GM18499 (cell line): Measurements from ENCODE around the gene RGS6.

Experiments used
- ATAC-seq: cut with Tn5 transposase; IDR thresholded peaks from one replicate; pipeline ENCODE4 v1.9.1; 2021; ENCODE audit warnings: moderate number of reproducible peaks; ENCODE audit not compliant: insufficient read depth, unreplicated experiment

Gene RGS6

GRCh38 chr14:71942904-71943694 lies 10.9 kb downstream of the RGS6 start:
- ATAC-seq: no peak

- no peak for ATAC-seq
Measured at GRCh38 chr14:71943695-71944018, 11.4 kb downstream of the RGS6 start.

DNA sequence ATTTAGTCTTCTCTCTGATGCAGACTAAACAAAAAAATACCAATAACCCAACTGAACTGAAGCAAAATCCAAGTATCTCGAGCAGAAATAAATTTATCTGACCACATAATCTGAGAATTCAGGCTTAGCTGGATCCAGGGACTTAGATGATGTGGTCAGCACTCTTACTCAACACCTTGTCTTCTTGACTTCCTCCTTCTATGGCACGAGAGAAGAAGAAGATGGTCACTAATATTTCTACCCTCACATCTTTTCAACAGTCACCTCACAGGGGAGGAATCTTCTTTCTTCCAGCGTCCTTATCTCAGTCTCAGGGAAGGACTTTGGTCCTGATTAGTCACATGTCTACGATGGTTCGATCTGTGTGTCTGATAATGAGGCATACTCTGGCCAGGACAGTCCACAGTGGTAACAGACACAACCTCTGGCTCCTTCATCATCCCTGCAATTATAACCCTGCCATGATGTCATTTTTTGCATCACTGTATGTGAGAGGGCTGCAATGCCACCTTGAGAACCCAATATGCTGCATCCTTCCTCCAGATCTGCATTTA lies 15.8 kb downstream of the RGS6 start:
- ATAC-seq: no peak

GRCh38 chr14:71952381-71953363 lies 20.4 kb downstream of the RGS6 start:
- ATAC-seq: no peak

- ATAC-seq: peak; percentile 70
Measured at GRCh38 chr14:71956920-71957563, 24.8 kb downstream of the RGS6 start.

- no peak for ATAC-seq
Measured at GRCh38 chr14:71959055-71959454, 26.8 kb downstream of the RGS6 start.

DNA sequence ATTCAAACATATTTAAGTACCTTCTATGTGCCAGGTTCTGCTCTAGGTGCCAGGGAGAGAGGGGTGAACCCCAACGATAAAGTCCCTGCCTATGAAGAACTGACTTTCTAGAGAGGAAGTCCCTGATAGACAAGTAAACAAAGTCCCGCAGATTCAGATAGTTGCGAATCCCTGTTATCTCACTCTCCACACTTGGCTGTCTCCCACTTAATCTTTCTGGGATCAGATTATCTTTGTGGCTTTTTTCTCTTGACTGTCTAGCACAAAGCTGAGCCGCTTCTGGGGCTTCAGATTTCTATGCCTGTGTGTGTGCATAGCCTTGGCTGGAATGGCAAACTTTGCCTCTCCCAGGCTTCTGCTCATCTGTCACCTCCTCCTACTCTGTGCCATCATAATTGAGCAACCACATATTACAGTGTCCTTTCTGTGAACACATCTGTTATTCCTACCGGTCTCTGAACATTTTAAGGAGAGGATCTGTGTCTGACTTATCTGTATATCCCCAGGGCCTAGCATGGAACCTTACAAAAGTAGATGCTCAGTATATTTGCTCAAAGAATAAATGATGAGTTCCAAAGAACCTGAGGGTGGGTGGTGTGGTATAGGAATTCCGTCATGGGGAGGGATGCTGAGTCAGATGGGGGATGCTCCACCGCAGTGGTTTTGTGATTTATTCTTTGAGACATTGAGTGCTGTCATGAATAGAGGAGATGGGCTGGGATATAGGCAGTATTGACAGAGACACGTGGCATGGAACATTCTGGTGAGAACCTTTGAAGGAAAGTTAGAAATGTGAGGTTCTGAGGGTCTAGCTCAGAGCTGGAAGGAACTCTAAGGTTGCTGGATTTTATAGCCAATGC lies 28.5 kb downstream of the RGS6 start:
- ATAC-seq: no peak

DNA sequence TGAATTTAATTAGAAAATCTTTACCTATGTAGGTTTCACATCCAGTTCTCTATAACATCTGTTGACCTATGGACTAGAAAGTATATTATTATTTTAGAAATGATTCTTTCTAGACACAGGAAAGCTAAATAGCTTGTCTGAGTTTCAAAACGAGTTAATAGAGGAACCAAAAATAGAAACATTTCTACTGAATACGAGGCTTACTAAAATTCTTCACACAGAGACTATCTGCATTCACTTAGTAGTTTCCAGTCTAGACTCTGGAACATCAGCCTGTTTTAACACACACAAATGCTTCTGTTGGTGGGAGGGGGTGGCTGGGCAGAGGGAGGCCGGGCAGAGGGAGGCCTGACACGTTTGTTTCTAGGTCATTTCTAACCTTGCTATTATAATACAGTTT lies 29.7 kb downstream of the RGS6 start:
- no peak for ATAC-seq

- ATAC-seq: no peak
Measured at GRCh38 chr14:71964716-71965115, 32.5 kb downstream of the RGS6 start.

DNA sequence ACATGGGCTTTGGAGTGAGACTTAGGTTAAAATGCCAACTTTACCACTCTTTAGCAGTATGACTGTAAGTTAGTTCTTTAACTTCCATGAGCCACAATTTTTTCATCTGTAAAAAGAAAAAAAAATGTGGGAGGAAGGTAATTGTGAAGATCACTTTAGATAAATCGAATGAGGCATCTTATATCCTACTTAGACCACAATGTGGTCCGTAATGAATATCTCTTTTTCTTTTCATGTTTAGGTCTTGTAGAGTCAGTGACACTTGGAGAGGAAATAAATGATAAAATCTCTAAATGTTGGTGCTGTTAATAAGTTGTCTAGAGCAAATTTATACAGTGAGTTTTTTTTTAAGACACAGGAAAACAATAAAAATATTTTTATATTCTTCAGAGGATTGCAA lies 34.3 kb downstream of the RGS6 start:
- no peak for ATAC-seq

DNA sequence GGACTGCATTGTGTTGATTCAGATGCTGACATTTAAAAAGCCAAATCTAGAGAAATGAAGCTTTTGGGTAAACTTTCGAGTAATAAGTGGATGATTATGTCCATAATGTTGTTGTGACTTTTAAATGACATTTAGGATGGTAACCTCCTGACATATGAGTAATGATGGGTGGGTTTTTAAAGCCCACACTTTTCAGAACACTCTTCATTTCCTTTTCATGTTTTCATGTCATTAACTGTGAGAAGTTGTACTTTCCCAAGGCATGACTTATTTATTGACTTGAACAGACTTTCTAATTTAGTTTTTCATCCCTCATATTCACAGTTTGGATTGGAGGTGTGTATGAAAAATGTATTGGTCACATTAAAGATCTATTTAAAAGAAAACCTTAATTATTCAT lies 35.5 kb downstream of the RGS6 start:
- no peak for ATAC-seq

- ATAC-seq: no peak
Measured at GRCh38 chr14:71970272-71970671, 38.0 kb downstream of the RGS6 start.

GRCh38 chr14:71985538-71986189 lies 53.4 kb downstream of the RGS6 start:
- ATAC-seq: no peak

- no peak for ATAC-seq
Measured at GRCh38 chr14:71988476-71988875, 56.2 kb downstream of the RGS6 start.

DNA sequence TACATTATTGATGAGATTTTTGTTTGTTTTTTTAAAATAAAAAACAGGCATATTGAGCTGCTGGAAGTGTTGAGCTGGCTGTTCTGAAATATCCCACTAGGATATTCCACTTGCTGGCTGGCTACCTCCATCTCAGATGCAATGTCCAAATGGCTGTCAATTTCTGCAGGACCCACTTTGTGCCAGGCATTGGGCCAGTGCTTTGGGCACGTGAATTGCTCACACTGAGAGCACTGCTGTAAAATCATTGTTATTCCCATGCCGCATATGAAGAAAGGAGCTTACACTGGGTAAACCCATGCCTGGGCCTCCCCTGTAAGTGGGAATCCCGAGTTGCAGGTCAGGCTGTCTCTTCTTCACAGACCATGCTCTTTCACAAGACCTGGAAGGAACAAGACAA lies 56.7 kb downstream of the RGS6 start:
- ATAC-seq: no peak

GRCh38 chr14:71994416-71994815 lies 62.2 kb downstream of the RGS6 start:
- no peak for ATAC-seq

- no peak for ATAC-seq
Measured at GRCh38 chr14:71995741-71996140, 63.5 kb downstream of the RGS6 start.

GRCh38 chr14:71996610-71997009 lies 64.4 kb downstream of the RGS6 start:
- ATAC-seq: no peak

DNA sequence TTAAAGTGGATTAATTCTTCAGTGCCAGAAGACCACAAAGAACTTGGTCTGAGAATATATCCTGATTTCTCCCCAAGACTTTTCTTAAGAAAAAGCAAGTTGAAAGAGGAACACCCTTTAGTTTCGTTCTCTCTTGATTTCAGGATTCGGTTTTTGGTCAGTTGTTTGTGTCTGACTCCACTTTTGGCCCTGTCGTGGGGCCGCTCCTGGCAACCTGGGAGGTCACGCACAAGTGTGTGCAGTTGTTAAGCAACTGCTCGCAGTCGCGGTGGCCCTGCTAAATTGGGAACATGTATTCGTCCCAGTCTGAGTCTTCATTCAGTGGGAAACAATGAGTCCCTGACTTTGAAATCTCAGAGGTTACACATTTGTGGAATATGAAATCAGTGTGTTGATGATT lies 68.7 kb downstream of the RGS6 start:
- ATAC-seq: no peak
